Kasumi-1 (cell line): Measurements from ENCODE around the gene ZNF155.
"Not testable (repeated sequence)": the region's sequence is repeated elsewhere in the genome, so short reads cannot be mapped to it uniquely, and the experiment has no call there.

Experiments
- DNase-seq, 2 experiments: peaks; one replicate each; lab custom pipeline; 2025; lab: John Stamatoyannopoulos, UW

The ZNF155 gene

DNA sequence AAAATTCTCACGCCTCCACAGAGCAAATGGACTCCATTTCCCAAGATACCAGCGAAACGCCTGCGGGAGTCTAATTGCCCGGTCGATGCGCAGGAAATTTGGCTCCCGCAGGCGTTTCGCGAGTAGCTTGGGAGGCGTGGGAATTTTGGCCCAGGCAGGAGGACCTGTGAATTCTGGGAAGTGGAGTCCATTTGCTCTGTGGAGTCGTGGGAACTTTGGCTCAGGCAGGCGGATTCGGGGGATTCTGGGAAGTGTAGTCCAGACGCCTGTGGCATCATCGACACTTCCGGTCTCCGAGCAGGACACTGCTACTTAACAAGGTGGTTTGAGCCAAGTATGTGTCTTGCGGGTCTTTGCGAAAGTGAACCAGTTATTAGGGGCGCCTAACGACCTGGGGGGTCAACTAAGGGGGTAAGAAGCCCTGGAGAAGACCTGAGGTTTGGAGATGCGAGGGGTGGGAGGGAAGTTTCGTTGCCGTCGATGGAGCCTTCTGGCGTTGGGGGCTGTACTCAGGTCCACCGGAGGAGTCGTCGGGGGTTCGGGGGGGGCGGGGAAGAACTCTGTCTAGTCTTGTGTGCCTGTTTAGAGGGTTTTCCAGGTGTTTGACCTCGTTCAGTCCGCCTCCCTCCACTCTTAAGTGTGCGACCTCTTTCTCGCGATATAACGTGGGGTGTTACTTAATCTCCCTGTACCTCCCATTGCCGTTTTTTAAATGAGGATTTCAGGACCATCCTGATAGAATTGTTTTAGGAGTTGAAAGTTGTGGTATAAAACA is at the start of gene ZNF155:
Gene ZNF155, plus strand, starts transcription at position 277 of the 775 bp plus-strand sequence. CDS start 4,356 bp downstream, outside the sequence.
- peak; percentile 97 for DNase-seq

DNA sequence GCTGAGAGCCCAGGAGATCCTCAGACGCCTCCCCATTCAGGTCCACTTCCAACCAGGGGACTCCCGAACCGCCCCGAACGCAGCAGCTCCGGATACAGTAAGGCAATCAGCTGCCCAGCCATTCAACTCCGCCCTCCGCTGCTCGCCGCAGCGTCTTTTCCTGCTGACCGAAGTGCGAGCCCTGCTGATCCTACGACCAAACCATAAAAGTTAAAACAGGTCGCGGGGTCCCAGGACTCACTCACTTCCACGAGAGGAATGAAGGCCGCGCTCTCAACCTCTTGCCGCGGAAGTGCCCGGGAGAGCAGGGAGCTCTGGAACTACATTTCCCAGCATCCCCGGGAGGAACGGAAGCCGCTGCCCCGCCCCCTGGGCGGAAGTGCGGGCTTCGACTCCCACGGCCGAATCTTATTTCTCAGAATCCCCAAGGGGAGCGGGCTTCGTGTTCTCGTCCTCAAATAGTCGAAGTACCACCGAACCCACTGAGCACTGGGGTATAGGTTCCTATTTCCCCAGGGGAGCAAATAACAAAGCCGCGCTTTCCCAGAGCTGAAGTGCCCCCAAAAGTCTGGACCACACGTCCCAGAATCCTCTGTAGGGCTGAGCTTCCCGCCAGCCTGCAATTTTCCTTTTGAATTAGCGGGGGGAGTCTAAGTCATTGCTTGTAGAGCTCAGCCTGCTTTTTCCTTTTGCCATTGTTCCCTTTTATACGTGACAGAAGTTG is 48.8 kb upstream of the ZNF155 start, which contains the start of gene ZNF45:
Gene ZNF45, minus strand, starts transcription at position 298 of the 724 bp plus-strand sequence. CDS start 13,097 bp downstream, outside the sequence.
- peak; percentile 81 to 83 for DNase-seq

DNA sequence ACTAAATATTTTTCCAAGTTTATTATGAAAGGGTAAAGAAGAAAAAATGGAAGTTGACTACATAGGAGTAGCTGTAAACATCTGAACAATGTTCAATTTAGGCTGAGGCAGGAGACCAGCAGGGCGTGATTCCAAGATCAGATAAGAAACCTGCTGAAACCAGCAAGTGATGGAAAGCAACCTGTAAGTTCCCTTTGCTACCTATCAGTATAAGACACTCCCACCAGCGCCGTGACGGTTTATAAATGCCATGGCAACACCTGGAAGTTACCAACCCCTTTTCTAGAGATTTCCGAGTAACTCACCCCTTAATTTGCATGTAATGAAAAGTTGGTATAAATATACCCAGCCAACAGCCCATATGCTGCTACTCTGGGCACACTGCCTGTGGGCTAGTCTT is 47.8 kb upstream of the ZNF155 start:
- no peak for DNase-seq

DNA sequence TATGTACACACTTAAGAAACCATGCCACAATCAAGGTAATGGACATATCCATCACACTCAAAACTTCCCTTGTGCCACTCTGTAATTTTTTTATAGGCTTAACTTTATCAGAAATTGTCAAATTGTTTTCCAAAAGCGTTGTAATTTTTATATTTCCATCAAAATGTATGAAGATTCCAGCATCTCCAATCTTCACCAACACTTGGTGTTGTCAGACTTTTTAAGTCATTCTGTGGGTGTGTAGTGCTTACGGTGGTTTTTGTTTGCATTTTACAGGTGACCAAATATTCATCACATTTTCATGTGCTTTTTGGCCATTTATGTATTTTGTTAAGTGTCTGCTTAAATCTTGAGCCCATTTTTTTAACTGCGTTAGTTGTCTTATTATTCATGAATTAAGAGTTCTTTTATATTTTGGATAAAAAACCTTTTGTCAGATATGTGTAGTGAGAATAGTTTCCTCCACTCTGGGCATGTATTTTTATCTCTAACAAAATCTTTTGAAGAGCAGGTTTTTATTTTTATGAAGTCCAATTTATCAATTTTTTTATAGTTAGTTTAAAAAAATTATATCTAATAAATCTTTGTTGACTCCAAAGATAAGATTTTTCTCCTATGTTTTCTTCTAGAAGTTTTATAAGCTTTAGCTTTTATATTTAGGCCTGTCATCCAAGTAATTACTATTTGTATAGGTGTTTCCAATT is 44.3 kb upstream of the ZNF155 start:
- no peak for DNase-seq

DNA sequence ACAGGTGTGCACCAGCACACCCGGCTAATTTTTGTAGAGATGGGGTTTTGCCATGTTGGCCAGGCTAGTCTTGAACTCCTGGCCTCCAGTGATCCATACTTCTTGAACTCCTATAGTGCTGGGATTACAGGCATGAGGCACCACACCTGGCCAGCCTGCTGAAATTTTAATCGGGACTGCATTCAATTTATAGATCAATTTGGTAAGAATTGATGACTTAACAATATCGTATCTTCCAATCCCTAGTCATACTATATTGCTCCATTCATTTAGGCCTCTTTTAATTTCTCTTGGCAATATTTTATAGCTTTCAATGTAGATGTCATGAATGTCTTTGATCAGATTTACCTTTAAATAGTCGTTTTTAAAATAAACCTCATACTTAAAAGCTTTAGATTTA is 43.3 kb upstream of the ZNF155 start:
- DNase-seq = no peak

DNA sequence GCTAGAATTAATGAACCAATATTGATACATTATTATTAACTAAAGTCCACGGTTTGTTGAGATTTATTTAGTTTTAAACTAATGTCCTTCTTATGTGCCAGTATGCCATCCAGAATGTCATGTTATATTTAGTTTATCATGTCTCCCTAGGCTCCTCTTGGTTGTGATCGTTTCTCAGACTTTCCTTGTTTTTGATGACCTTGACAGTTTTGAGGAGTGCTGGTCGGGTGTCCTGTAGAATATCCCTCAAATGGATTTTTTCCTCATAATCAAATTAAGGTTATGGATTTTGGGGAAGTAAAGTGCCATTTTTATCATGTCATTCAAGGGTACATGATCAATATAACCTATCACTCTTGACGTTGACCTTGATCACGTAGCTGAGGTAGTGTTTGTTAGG is 42.8 kb upstream of the ZNF155 start:
- DNase-seq = no peak

DNA sequence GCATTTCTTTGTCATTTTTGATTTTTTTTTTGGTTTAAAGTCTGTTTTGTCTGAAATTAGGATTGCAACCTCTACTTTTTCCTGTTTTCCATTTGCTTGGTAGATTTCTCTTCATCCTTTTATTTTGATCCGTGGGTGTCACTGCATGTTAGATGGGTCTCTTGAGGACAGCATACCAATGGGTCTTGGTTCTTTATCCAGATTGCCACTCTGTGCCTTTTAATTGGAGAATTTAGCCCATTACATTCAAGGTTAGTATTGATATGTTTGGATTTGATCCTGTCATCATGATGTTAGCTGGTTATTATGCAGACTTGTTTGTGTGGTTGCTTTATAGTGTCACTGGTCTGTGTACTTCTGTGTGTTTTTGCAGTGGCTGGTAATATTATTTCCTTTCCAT is 36.6 kb upstream of the ZNF155 start:
- DNase-seq = not testable (repeated sequence)

DNA sequence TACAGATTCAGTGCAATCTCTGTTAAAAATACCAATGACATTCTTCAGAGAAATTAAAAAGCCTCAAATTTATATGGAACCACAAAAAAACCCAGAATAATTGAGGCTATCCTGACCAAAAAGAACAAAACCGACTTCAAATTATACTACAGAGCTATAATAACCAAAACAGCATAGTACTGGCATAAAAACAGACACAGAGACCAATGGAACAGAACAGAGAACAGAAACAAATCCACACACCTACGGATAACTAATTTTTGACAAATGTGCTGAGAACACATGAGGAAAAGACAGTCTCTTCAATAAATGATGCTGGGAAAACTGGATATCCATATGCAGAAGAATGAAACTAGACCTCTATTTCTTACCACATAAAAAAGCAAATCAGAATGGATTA is 34.2 kb upstream of the ZNF155 start:
- not testable (repeated sequence) for DNase-seq

DNA sequence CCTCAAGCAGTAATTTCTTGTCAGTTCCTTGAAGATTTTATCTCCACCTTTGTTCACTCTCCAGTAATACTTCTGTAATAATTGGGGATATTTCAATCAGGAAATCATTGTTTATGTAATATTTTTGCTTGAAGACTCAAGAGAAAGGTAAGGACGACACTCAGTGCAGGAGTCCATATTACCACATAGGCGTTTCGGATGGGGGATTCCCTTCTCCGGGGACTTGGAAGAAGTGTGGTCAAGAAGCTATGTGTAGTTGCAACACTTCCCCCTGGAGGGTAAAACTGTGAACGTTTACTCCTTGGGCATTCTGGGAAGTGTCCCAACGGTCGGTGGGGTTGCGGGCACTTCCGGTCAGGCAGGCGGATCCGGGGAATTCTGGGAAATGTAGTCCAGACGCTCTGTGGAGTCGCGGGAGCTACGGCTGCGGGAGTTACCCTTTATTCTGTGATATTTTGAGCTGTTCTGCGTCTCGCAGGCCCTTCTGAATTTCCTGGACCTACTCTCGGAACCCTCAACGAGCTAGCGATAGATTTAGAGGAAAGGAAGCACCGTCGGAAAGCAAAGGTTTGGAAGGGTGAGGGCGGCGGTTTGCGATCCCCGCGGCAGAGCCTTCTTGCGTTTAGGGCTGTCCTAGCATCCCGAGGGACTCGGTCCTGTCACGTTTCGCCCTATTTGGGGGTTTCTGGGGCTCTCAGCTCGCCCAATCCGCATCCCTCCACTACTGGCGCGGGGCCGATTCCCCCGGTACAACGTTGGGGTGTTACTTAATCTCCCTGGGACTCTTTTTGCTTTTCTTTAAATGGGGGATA is 32.9 kb upstream of the ZNF155 start, which contains the start of gene ZNF221:
Gene ZNF221, plus strand, starts transcription at position 395 of the 812 bp plus-strand sequence. CDS start 11,499 bp downstream, outside the sequence.
- peak; percentile 87 to 88 for DNase-seq

DNA sequence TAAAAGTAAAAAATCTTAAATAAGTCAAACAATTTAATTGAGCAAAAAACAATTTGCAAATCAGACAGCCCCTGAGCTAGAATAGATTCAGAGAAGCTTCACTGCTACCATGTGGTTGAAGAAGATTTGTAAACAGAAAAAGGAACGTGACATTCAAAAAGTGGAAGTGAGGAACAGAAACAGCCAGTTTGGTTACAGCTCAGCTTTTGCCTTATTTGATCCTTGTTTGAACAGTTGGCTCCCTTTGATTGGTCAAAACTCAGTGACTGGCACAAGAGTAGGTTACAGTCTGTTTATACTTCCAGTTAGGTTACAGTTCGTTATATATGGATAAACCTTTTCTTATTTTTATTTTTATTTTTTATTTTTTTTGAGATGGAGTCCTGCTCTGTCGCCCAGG is 27.2 kb upstream of the ZNF155 start:
- DNase-seq = no peak

DNA sequence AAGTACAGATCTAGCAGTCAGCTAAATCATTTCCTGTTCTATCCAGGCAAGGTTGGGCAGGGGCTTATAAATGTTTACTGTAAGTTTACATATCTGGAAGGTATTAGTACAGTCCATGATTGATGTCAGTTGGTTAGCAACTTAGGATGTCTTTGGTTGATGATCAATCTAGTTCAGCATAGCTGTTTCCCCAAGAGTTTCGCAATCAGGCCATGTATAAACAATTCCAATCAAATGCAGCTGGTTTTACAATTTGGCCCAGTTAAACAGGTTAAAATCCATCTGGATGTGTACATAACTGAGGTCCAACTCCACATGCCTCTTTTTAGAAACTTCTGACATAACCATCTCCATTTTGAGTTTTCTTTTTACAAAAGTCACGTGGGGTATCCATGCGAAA is 26.1 kb upstream of the ZNF155 start:
- no peak for DNase-seq

DNA sequence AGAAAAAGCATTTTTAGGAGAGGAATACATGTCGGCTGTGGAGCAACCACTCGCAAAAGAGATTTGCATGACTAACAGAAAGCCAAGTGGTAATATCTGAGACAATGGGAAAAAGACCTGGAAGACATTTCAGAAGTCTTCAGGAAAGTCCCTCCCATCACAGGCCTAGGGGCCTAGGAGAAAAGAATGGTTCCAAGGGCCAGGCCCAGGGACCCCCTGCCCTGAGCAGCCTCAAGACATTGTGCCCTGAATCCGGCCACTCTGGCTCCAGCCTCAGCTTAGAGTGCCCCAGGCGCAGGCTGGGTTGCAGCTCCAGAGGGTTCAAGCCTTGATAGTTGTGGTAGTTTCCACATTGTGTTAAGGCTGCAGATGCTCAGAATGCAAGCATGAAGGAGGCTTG is 23.6 kb upstream of the ZNF155 start:
- no peak for DNase-seq

DNA sequence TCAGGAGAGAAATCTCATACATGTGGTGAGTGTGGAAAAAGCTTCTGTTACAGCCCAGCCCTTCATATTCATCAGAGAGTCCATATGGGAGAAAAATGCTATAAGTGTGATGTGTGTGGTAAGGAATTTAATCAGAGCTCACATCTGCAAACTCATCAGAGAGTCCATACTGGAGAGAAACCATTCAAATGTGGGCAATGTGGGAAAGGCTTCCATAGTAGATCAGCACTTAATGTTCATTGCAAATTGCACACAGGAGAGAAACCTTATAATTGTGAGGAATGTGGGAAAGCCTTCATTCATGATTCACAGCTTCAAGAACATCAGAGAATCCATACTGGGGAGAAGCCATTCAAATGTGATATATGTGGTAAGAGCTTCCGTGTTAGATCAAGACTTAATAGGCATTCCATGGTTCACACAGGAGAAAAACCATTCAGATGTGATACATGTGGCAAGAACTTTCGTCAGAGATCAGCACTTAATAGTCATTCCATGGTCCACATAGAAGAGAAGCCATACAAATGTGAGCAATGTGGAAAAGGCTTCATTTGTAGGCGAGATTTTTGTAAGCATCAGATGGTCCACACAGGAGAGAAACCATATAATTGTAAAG is 17.8 kb upstream of the ZNF155 start:
- DNase-seq = no peak

DNA sequence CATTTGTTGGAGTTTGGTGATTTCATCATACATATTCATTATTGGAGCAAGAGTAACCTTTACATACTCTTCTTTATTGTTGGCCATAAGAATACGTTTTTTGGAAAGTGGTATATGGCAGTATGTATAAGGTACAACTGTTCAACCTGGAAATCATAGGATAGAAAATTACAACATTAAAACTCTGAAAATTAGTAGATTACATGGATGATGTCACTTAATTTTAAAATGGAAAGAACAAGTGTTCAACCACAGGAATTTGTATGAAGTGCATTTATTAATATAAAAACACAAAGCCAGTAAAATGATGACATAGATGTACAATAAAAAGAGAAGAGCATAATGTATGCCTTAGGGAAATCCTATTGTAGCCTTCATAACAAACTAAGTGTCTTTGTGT is 7.3 kb upstream of the ZNF155 start:
- no peak for DNase-seq

DNA sequence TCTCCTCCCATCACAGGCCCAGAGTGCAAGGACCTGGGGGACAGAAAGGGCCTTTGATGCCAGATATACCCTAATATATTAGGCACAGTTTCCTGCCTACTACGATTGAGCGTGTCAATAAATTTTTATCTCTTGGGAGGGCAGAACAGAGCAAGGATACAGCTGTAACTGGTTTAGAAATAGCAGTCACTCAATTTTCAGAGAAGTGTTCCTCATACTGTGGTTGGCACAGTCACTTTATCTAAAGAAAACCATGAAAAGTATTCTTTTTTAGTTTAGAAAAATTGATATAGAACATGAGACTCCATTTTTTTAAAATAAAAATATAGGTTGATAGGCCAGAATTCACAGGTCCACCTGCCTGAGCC is 460 bp upstream of the ZNF155 start:
- peak in 1 of 2 experiments; percentile 46 for DNase-seq

DNA sequence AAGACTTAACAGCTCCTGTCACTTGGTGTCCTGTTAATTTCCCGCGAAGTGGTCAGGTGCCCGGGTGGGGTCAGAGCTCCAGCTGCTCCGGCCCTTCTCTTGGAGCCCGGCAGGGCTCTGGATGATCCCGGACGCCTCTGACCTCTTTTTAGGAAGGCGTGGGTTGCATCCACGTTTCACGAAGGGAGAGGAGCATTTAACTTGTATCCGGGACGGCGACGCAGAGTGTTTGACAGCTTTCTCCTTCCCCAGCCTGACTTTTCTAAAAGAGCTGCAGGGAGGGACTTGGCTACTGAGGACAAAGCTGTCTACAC is 656 bp downstream of the ZNF155 start:
- peak in 1 of 2 experiments; percentile 44 for DNase-seq

DNA sequence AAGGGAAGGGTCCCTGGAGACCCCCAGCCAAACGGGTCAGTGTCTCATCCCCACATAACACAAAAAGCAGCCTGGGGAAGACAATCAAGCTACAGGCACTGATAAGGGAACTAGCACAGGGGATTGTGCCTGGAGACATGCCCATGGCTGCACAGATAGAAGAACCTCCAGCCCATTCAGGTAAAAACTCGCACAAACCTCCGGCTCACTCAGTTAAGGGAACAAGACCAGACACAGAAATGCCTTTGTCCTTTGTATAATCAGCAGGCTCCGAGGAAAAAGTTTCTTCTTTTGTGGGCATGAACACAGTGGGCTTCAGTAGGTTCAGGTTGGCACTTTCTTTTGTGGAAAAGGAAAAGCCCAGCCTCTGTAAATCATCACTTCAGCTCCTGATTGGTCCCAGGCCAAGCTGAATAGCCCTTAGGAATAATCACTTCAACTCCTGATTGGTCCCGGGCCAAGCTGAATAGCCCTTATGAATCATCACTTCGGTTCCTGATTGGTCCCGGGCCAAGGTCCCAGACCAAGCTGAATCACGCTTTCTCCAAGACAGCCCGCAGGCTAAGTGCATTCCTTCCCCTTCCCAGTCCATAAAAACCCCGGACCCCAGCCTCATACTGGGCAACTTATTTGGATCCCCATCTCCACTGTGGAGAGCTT is 13.8 kb downstream of the ZNF155 start:
- no peak for DNase-seq

DNA sequence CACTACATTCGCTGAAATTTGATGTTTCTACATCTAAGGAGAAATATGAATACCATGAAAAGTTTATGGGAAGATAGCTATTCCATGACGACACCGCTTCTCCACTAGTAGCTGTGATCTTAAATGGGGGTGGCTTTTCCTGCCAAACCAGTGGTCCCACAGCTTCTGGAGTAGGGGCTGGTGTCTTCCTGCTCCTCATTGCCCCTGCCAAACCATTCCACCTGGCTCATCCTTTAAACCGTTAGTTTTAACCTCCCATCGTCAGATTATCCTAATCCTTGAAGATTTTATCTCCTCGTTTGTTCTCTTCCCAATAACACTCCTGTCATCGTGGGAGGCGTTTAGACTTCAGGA is 18.2 kb downstream of the ZNF155 start:
- DNase-seq = peak in 1 of 2 experiments; percentile 35

DNA sequence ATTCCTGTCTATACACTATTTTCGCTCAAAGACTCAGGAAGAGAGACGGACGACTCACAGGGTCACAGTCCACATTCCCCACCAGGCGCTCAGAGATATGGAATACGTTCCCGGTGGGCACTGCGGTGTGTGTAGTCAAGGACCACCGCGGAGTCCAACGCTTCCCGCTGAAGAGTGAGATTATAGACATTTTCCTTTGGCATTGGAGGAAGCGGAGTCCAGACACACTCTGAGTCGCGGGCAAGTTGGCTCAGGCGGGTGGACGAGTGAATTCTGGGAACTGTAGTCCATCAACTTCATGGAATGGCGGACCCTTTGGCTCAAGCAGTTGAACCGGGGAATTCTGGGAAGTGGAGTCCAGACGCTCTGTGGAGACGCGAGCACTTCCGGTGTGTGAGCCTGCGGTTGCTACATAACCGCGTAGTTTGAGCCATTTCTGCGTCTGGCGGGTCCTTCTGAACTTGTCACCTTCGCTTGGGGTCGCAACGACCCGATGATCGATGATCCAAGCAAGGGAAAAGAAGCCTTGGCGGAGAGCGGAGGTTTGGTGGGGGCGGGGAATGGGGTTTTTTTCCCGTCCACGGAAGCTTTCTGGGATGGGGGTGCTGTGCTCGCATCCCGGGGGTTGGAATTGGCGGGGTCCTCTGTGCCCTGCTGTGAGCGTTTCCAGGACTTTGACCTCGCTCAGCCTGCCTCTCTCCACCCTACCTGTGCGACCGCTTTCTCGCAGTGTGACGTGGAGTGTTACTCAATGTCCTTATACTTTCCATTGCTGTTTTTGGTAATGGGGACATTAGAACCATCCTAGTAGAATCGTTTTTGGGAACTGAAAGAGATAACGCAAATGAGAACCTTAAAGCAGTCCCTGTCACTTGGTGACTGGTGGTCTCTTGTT is 18.8 kb downstream of the ZNF155 start, which contains the start of gene ZNF230:
Gene ZNF230, plus strand, starts transcription at position 392 of the 895 bp plus-strand sequence. CDS start 4,122 bp downstream, outside the sequence.
- peak; percentile 99 for DNase-seq
